ENCODE results near the gene UPP1. TPM values are rescaled to one million over a fixed set of nuclear protein-coding genes. Genes with fewer than 3 reads are reported as not detected.

The UPP1 gene
- total and polyA plus RNA-seq, 2 of the 4 experiments (the other 2 are of a cell fraction): 3.9 to 14.5 TPM

DNA sequence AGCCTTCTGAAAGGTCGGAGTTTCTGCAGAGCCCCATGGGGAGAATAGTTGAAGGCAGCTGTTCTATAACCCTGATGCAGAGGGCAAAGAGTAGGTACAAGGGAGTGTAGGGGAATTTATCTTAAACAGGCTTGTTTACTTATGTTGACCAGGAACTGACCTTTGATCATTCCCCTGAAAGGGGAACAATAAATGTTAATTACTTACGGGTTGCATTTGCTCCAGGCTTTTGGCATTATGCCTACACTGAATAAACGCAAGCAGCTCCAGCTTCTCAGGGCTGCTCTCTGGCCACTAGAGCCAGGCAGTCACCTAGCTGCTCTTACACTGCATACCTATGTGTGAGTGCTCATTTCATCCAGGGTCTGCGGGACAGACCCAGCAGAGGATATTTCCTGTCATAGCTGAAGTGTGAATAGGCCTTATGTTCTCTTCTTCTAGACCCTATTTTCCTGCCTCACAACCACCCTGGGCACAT lies 55.3 kb downstream of the UPP1 start:
- no peak overlapping the region for H3K56ac ChIP-seq (ENCODE audit: extremely low read depth, insufficient read depth, low read length)
- H3K23ac ChIP-seq (ENCODE audit: low read depth, low read length): no peak overlapping the region
- no peak overlapping the region for H3K27ac ChIP-seq (ENCODE audit: insufficient read depth, low read length)
- intact Hi-C loops (cut with micrococcal nuclease): no loop called here
- no peak overlapping the region for H2BK120ac ChIP-seq (ENCODE audit: low read depth, low read length)
- H4K20me1 ChIP-seq (ENCODE audit: insufficient read depth, low read length): no peaks in the 10 kb centered on the region
- H4K91ac ChIP-seq (ENCODE audit: insufficient read depth, low read depth, low read length): no peak overlapping the region
- ATAC-seq (ENCODE audit: low read depth) (no peak), DNase-seq (no peak)
- CTCF ChIA-PET: no interaction called here
- in situ Hi-C loops (cut with MboI; ENCODE audit: low sequenced_read_pairs): no loop called here
- H2BK15ac ChIP-seq (ENCODE audit: low read depth, low read length): no peak overlapping the region
- no peak overlapping the region for H2AK5ac ChIP-seq (ENCODE audit: low read depth, low read length)
- no peaks in the 10 kb centered on the region for H3K79me1 ChIP-seq (ENCODE audit: low read depth in 1 of 2, low read length in 2 of 2)
- peaks cover 4% of the 10 kb centered on the region for H3K27me3 ChIP-seq (ENCODE audit: control insufficient read depth, insufficient read depth, low read length)
- H2AFZ ChIP-seq (replicated peaks; ENCODE audit: low read length, poor library complexity): no peak overlapping the region
- dilution Hi-C loops (cut with HindIII; ENCODE audit: low sequenced_read_pairs, unreplicated experiment): no loop called here
- H3K9ac ChIP-seq (ENCODE audit: low read depth, low read length): no peak overlapping the region
- H3K9me1 ChIP-seq (ENCODE audit: insufficient read depth, low read length): no peaks in the 10 kb centered on the region; the same call in 1 of the 2 replicates
- H3K4ac ChIP-seq (ENCODE audit: low read depth, low read length): no peak overlapping the region
- H4K8ac ChIP-seq (ENCODE audit: low read depth in 2 of 2, low read length in 2 of 2): no peak overlapping the region
- peaks cover 3% of the 10 kb centered on the region; the same call in 1 of the 2 replicates for H3K4me1 ChIP-seq (ENCODE audit: control insufficient read depth, insufficient read depth, low read length)
- no peaks in the 10 kb centered on the region for H3K36me3 ChIP-seq (ENCODE audit: control insufficient read depth, insufficient read depth, low read length)
- POLR2A ChIA-PET (ENCODE audit: unreplicated experiment): interaction anchor here (0.5 kb wide), 1 partner anchor 182 kb away, joined by 3 read pairs; no protein-coding TSS in a partner anchor
- H3K9me3 ChIP-seq (ENCODE audit: control insufficient read depth, insufficient read depth, low read length): no peaks in the 10 kb centered on the region
- H4K5ac ChIP-seq (ENCODE audit: low read depth, low read length): no peak overlapping the region
- H3K4me3 ChIP-seq (ENCODE audit: insufficient read depth, low read depth, low read length): no peak overlapping the region
- H2BK20ac ChIP-seq (ENCODE audit: low read depth, low read length): no peak overlapping the region
- H2BK5ac ChIP-seq (ENCODE audit: low read depth, low read length, poor library complexity, severe bottlenecking): no peak overlapping the region
- no peak overlapping the region for H3K4me2 ChIP-seq (ENCODE audit: low read depth, low read length)
- WGBS, 2 experiments (ENCODE audit: extremely low coverage in 2 of 2, insufficient read length in 1 of 2): 67% methylated on average over 1 of the region's 4 CpGs; no CpG with 5 or more reads in 1 of the 2 experiments
- H2AK9ac ChIP-seq (replicated peaks; ENCODE audit: low read depth, low read length, poor library complexity): no peak overlapping the region
- H3K14ac ChIP-seq (replicated peaks; ENCODE audit: low read depth, low read length): no peak overlapping the region
- no TSS peak for BruUV-seq (replicated peaks)
- H3K18ac ChIP-seq (ENCODE audit: low read depth, low read length): no peak overlapping the region
- TF ChIP-seq CEBPB (IDR thresholded peaks at IDR 0.05; ENCODE audit: low read depth, low read length): no peak
- TF ChIP-seq MAFK (IDR thresholded peaks at IDR 0.05; ENCODE audit: low read depth, low read length): no peak
- no peak for TF ChIP-seq ELK1 (IDR thresholded peaks at IDR 0.05; ENCODE audit: borderline replicate concordance, low read depth, low read length)
- TF ChIP-seq SMC3 (IDR thresholded peaks at IDR 0.05; ENCODE audit: low read depth, low read length): no peak

Measured in IMR-90 (cell line).